Stimulated activated CD4-positive, alpha-beta T cell treated with anti-CD3 and anti-CD28 coated beads, TNF-alpha, amount 100 ng/mL, for 48 hours (primary cell): ENCODE data around the gene RIPK3.
A peak's percentile ranks its signal among the peaks of the same experiment; 100 is the strongest.

Experiments
- DNase-seq, 3 donors: peaks; one replicate each; pipeline ENCODE4 v3.0.0-alpha.2; 2020; ENCODE audit warnings: low read depth in 3 of 3

The RIPK3 gene

DNA sequence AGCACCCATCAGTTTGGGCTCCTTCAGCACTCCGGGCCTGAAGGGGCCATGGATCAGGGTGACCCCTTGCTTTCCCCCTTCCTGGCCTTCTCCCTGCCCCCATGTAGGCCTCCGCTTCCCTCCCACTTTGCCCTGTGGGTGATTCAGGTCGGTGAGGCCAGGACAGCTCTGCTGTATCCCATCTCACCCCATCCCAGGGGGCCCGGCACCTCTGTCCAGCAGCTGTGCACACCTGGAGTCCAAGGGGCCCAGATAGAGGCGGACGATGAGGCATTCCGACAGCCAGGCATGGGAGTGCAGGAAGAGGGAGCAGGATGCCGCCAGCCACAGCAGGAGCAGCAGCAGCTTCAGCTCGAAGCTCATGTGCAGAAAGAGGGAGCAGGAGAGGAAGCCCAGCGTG, 17.1 kb downstream of the RIPK3 start:
- no peak for DNase-seq

DNA sequence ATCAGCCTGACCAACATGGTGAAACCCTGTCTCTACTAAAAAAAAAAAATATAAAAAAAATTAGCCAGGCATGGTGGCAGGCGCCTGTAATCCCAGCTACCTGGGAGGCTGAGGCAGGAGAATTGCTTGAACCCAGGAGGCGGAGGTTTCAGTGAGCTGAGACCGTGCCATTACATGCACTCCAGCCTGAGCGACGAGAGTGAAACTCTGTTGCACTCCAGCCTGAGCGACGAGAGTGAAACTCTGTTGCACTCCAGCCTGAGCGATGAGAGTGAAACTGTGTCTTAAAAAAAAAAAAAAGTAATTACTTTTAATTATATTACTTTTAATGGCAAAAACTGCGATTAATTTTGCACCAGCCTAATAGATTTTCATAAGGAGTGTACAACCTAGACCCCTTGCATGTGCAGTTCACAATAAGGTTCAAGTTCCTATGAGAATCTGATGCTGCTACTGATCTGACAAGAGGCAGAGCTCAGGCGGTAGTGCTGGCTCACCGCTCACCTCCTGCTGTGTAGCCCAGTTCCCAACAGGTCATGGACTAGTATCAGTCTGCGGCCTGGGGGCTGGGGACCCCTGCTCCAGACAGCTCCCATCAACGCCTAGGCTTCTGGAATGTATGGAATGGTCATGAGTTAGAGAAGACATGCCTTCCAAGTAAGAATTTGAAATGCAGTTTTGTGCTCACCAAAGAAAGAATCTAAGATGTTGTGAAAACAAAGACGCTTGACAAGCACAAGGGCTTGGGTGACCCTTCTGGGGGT, 18.4 kb downstream of the RIPK3 start:
- no peak for DNase-seq

DNA sequence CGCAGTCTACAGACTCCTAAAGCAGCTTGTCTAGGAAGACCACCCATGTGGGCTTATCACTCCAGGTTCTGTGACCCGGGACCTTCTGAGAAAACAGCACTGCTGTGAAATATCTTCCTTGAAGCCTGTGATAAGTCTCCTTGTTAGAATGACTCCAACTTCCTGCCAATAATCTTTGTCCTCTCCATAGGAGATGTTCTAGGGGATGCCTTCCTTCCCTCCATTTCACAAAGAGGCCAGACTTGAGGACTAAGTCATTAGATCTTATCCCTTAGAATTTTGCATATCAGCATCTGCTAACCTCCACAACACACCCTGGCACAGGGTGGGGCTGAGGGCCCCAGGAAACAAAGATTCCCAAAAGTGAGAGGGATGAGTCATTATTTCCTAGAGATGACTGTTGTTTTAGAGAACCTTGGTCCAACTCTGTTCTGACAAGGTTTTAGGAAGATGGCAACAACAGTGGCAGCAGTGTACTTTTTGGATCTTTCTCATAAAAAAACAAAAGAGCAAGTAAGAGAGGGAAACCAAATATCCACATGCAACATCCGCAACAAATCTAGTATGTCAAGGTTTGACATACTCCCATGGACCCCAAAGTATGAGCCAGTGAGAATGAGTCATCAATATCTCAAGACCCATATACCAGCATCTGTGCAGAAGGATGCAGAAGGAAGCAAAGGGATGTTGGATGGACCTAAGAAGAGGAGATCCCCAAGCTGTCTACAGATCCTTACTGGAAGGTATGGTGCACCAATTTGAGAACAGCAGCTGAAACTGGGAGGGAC, 22.5 kb downstream of the RIPK3 start:
- no peak for DNase-seq

DNA sequence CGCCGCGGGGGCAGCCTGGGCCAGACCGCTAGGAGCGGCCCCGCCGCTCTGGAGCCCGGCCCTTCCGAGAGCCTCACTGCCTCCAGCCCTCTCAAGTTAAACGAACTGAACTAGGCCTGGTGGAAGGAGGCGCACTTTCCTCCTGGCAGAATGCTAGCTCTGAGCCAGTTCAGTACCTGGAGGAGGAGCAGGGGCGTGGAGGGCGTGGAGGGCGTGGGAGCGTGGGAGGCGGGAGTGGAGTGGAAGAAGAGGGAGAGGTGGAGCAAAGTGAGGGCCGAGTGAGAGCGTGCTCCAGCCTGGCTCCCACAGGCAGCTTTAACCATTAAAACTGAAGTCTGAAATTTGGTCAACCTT, 23.2 kb downstream of the RIPK3 start:
- no peak for DNase-seq

DNA sequence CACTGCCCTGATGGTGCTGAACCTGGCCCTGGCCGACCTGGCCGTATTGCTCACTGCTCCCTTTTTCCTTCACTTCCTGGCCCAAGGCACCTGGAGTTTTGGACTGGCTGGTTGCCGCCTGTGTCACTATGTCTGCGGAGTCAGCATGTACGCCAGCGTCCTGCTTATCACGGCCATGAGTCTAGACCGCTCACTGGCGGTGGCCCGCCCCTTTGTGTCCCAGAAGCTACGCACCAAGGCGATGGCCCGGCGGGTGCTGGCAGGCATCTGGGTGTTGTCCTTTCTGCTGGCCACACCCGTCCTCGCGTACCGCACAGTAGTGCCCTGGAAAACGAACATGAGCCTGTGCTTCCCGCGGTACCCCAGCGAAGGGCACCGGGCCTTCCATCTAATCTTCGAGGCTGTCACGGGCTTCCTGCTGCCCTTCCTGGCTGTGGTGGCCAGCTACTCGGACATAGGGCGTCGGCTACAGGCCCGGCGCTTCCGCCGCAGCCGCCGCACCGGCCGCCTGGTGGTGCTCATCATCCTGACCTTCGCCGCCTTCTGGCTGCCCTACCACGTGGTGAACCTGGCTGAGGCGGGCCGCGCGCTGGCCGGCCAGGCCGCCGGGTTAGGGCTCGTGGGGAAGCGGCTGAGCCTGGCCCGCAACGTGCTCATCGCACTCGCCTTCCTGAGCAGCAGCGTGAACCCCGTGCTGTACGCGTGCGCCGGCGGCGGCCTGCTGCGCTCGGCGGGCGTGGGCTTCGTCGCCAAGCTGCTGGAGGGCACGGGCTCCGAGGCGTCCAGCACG, 23.8 kb downstream of the RIPK3 start:
- DNase-seq: no peak

DNA sequence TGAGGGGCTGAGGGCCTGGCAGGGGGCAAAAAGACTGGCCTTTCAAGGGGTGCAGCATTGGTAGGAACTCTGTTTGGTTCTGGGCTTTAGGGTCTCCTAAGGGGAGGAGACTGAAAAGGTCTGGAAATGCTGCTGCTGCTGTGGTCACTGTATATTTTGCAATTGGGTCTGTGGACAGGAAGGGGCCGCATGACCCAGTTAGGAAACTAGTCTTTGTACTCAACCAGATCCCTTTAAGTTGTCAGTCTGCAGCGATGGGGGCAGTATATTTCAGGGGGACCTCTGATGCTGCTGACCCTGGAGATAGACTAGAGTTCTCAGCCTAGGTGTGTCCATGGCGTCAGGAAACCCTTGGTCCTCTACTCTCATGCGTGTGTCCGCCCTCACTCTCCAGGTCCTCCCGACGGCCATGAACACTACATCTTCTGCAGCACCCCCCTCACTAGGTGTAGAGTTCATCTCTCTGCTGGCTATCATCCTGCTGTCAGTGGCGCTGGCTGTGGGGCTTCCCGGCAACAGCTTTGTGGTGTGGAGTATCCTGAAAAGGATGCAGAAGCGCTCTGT, 24.5 kb downstream of the RIPK3 start:
- no peak for DNase-seq

DNA sequence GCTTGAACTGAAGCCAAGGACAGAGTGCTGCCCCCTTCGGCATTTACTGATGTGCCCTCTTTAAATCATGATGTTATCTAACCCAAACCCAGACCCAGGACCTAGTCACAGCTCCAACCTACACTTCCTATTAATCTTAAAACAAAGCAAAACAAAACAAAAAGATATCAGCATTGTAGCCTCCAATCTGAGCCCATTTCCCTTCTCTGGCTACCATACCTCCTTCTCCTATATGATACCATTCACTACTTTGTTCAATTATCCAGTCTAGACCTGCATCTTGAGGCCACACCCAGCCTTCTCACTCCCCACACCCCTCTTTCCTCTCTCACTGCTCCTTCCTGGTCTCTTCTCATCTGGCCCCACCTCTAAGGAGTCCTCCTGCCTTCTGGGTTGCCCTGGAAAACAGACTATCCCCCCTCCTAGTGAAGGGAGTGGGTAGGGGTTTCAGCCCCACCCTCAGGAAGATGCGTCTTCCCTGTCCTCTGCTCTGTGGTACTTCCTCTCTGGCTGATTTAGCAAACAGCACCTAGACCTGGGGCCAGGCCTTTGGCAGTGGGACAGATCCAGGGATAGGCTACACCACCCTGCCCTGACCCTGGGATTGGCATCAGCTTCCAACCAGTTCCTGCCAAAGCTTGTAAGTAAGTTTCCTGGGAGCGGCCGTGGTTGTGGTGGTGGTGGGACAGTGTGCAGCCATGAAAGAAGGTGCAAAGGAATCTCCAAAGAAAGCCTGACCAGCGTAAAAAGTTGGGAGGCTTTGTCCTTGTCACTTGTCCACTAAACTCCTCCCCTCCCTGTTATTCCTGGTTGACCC, 25.2 kb downstream of the RIPK3 start:
- DNase-seq: no peak

DNA sequence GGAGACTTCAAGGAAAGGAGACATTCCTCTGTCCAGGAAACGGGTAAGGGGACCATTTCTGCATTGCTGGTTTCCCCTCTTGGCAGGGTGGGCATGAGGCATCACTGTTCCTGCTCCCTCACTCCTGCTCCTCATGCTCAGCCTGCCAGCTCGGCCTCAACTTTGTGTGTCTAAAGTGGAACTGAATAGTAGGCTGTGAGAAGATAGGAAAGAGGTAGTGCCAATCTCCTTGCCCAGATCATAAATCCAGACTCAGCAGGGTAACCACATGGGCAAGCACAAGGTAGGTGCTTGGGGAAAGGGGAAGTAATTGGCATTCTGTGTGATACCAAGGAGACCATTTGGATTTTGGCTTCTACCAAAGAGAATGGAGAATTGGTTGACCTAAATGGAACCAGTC, 25.9 kb downstream of the RIPK3 start:
- no peak for DNase-seq

DNA sequence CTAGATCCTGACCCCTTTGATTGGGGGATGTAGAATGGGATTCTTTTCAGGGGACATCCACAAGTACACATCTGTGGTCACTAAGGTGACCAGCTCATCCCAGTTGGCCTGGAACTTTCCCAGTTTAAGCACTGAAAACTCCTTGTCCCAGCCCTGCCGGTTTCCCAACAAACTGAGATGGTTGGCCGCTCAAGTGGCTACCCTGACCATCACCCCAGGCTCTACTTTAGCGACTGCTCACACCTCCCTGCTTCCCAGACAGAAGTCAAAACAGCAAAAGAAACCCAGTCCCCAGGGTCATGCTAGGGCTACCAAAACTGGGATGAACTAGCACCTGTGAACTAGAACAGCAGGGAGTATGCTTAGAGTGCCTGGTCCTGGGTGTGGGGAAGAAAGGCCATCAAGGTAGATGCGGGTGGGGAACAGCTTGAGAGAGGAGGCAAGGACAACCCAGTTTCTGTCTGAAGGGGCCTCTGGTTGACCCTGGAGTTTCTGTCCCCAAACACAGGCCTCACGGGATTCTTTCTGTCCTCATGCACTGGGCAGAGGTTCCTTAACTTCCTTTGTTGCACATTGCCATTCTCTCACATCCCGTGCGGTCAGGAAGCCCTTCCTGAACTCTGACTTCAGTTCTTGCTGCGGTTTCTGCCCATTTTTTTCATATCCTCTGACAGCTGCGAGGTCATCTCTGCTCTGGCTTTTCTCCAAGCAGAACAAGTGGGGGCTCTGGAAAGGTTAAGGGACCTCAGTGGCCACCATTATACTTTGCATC, 26.9 kb downstream of the RIPK3 start:
- no peak for DNase-seq

DNA sequence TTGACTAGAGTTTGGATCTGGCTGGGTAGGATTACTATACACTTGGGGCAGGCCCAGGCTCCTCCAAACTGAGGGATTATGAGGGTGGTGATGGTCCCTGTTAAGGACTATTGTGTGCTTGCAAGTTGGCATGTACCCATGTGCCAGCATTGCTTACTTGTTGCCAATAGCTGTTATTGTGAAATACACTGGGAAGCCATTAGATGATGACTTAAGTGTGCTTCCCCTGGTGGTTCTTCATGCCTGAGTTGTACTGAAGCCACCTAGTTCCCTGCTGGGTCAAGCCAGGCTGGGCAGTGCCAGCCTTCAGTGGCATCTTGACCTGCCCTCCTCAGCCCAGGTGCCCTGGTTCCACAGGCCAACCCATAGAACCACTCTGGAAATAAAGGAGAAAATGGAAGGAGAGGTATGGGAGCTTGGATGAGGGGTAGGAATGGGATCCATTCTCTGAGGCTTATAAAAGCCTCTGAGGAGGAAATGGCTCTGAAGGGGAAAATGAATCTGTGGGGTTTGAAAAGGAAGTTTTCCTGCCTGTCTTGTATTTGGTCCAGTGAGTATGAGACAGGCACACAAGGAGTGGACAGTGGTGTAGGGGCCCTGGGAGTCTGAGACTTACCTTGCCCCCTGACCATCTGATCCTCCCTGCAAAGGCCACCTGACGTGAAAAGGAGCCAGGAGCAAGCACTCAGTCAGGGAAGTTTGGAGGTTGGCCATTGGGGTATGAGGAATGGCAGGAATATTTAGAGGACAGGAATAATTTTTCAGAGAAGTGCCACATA, 27.8 kb downstream of the RIPK3 start:
- DNase-seq: no peak

DNA sequence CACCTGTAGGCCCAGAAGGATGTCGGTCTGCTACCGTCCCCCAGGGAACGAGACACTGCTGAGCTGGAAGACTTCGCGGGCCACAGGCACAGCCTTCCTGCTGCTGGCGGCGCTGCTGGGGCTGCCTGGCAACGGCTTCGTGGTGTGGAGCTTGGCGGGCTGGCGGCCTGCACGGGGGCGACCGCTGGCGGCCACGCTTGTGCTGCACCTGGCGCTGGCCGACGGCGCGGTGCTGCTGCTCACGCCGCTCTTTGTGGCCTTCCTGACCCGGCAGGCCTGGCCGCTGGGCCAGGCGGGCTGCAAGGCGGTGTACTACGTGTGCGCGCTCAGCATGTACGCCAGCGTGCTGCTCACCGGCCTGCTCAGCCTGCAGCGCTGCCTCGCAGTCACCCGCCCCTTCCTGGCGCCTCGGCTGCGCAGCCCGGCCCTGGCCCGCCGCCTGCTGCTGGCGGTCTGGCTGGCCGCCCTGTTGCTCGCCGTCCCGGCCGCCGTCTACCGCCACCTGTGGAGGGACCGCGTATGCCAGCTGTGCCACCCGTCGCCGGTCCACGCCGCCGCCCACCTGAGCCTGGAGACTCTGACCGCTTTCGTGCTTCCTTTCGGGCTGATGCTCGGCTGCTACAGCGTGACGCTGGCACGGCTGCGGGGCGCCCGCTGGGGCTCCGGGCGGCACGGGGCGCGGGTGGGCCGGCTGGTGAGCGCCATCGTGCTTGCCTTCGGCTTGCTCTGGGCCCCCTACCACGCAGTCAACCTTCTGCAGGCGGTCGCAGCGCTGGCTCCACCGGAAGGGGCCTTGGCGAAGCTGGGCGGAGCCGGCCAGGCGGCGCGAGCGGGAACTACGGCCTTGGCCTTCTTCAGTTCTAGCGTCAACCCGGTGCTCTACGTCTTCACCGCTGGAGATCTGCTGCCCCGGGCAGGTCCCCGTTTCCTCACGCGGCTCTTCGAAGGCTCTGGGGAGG, 28.9 kb downstream of the RIPK3 start, which contains the start of gene LTB4R:
Gene LTB4R (plus strand): TSS at position 857 of the 959 bp plus-strand sequence. CDS start 4,150 bp downstream, outside the sequence.
- peak; percentile 37 to 52 (median 39) for DNase-seq

DNA sequence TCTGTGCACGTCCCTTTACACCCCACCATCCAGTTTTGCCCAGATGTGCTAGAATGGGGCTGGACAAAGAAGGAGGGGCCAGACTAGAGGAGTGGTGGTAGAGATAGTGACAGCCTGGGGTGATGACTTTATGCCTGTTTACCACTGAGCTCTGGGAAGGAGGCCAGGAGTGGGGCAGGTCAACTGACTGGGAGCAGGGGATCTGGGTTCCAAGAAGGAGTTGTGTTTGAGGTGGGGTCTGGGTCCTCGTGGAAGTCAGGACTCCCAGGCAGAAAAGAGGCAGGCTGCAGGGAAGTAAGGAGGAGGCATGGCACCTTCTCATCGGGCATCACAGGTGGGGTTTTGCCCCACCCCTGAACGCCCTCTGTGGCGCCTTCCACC, 29.5 kb downstream of the RIPK3 start:
- no peak for DNase-seq

DNA sequence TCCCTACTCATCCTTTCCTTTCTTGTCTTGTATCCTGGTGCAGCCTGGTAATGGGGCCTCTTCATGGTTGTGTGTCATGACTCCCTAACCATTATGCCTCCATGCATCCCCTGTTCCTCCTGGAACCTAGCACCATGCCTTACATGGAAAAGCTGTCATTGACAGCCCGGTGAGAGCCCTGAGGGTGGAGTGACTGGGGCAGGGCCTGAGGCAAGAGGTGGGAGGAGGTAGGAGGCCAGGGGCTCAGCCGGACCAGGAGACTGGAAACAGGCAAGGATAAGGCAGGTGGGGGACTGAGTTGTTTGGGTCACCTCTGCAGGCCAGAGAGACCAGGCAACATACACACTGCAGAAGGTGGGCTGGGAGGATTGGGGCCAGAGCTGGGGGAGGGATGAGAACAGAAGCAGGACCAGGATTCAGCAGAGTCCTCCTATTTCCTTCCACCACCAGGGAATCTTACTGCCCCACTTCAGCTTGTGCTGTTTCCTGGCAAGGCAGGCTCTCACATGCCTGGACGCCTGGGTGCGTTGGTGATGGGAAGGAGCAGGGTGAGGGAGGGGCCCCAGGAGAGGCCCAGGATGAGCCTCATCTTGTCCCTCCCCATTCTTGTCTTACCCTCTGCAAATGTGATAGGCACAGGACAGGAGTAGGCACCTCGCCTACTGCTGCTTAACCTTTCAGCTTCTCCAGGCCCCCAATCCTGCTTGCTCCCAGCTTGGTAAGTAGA, 30.1 kb downstream of the RIPK3 start, which contains the start of gene LTB4R2:
Gene LTB4R2 (plus strand): TSS at position 603 of the 727 bp plus-strand sequence. CDS start 525 bp downstream, outside the sequence.
- DNase-seq: no peak

DNA sequence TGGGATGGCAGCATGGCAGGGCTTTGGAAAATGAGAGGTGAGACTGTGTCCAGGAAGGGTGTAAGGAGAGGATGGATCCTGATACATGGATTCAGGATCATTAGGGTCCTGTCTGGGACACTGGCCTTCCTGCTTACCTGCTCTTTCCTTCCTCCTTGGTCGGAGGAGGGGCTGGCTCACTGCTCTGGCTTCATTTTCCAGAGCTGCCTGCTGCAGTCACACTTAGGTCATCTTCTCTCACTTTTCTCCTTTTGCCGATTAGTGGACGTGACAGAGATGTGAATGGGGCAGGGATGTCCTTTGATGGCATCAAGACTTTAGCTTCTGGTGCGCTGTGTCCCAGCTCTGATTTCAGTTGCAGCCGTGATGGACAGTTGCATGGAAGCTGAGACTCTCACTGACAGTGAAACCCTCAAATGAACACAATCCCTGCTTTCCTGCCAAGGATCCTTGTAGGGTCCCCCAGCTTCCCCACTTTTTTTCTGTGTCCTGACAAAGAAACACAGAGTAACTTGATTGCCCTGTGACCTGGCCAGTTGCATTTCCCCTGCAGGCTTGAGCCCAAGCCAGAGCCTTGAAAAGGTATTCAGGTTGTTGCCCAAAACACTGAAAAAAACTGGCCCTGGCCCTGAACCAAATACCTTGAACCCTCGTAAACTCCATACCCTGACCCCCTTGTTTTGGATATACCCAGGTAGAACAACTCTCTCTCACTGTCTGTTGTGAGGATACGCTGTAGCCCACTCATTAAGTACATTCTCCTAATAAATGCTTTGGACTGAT, 31.3 kb downstream of the RIPK3 start:
- DNase-seq: no peak

DNA sequence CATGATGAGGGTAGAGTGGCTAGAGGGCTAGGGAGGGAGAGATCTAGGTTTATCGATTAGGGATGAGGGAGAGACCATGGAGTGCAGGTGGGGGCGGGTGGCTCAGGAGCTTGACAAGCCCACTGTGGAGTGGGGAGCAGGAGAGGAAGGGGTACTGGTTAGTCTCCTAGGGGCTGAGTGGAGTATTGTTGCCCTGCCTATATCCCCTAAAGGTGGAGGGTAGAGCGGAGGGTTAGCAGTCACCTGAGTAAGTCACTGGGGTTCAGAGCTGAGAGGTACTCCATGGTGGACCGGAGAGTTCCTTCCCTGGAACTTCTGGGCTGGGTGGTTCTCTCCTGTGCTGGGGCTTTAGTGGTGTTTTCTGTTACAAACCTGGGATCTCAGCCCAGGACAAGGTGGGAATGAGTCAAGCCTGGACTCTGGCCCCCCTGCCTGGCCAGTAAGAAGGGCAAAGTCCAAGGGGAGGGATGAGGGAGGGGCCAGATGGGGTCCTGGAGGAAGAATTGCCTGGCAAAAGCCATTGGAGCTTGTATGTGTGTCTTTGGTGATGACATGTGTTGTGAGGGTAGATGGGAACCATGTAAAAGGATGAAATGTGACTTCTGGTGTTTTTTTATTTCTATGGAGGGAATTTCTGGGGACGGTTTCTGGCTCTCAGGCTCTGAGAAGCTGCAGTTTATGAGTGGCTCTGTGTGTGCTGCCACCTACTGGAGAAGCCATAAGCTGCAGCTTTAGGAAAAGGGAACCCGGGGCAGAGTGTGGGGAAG, 32.0 kb downstream of the RIPK3 start, which contains the start of gene CIDEB:
Gene CIDEB (minus strand): TSS at position 403 of the 767 bp plus-strand sequence. CDS start 119 bp downstream, at position 284.
- DNase-seq: peak; percentile 19 to 44 (median 43)

DNA sequence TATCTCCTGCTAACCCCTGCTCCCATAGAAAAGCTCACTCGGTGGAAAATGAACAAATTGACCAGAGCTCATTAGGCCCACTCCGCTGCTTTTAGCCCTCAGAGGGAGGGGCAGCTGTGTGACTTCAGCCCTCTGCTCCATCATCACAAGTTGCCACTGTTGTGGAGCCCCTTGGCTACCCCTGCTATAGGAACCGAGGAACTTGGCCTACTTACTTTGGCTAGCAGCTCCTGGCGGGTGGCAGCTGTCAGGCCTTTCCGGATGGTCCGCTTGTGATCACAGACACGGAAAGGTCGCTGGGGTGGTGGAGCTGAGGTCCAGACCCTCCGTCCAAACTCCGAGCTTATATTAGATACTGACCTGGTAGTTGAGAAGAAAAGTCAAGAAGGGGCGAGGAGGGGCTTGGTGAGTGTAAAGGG, 32.6 kb downstream of the RIPK3 start:
- DNase-seq: no peak
